Stomach smooth muscle (tissue), 2 donors: ENCODE data around the gene VAV2.
"Not testable (repeated sequence)": the region's sequence is repeated elsewhere in the genome, so short reads cannot be mapped to it uniquely, and the experiment has no call there.

Experiments used
- H3K27ac ChIP-seq: one replicate; pipeline ENCODE4 v1.7.0; 2013; ENCODE audit warnings: mild to moderate bottlenecking, low read length, inconsistent platforms
- H3K27me3 ChIP-seq, 2 donors: one replicate each; pipeline ENCODE4 v1.7.0; 2013; ENCODE audit warnings: low read length in 2 of 2; ENCODE audit not compliant: insufficient read depth in 2 of 2, control insufficient read depth in 1 of 2
- H3K36me3 ChIP-seq, 2 donors: one replicate each; pipeline ENCODE4 v1.7.0; 2013; ENCODE audit warnings: low read length in 2 of 2; ENCODE audit not compliant: control insufficient read depth in 2 of 2, insufficient read depth in 2 of 2
- H3K4me1 ChIP-seq: one replicate; pipeline ENCODE4 v1.7.0; 2013; ENCODE audit warnings: low read length; ENCODE audit not compliant: control insufficient read depth, insufficient read depth
- H3K4me3 ChIP-seq, 2 donors: one replicate each; pipeline ENCODE4 v1.7.0; 2013; ENCODE audit warnings: low read length in 2 of 2
- H3K9ac ChIP-seq, 2 donors: one replicate each; pipeline ENCODE4 v1.7.0; 2013; ENCODE audit warnings: low read length in 2 of 2, mild to moderate bottlenecking in 1 of 2
- H3K9me3 ChIP-seq, 2 donors: one replicate each; pipeline ENCODE4 v1.7.0; 2013; ENCODE audit warnings: low read length in 2 of 2; ENCODE audit not compliant: control insufficient read depth in 2 of 2
- donor health status: healthy.
- donor health status: Pancreatic carcinoma.

Gene VAV2

DNA sequence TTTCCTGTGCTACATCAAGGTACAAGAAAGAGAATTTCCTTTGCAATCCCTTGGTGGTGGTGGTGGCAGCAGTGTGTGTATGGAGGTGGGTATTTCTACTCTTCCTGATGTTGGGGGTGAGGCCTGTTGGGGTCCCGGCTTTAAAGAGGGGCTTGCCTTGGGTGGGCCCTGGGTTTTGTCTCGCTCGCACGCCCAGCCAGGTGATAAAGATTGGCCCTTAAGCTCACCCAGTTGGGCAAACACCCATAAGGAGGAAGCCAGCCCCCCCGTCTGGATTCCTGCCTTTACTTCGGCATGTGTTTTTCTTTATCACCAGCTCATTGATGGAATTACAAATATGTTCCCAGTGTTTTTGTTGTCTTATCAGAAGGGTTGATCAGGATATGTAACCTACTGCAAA is 237.9 kb downstream of the VAV2 start:
- Histone ChIP-seq H3K9me3 (no peaks in the 10 kb centered on the region), H3K36me3 (no peaks in the 10 kb centered on the region), H3K4me1 (peaks cover 2% of the 10 kb centered on the region), H3K9ac (no peak overlapping the region), H3K4me3 (no peak overlapping the region), H3K27me3 (peaks cover 12 to 16% of the 10 kb centered on the region in 2 donors), H3K27ac (no peak overlapping the region)

DNA sequence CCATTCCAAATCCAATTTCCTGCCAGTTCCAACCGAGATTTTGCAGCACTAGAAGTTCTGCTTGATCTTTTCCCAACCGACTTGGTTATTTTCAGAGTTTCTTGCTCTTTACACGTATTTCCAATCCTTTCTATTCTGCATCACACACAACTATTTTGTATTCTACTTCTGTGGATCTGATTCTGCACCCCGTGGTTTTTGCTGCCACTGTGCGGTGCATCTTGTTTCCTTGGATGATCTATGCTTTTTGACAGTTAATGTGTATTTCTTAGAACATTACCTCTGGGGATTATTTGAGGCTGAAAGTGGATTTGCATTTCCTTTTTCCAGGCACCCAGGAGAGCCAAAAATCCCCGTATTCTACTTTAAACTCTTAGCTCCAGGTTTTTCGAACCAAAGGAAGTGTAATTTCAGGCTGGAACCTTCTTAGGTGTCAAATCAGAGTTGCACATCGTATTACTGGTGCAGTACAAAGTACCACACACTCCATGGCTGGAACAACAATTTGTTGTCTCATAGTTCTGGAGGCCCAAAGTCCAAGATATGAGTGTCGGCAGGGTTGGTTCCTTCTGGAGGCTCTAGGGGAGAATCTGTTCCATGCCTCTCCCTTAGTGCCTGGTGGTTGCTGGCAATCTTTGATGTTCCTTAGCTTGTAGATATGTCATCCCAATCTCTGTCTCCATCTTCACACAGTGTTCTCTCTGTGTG is 239.2 kb downstream of the VAV2 start:
- Histone ChIP-seq H3K36me3 (no peaks in the 10 kb centered on the region), H3K4me3 (no peak overlapping the region), H3K4me1 (no peaks in the 10 kb centered on the region), H3K9me3 (no peaks in the 10 kb centered on the region), H3K9ac (no peak overlapping the region), H3K27ac (no peak overlapping the region), H3K27me3 (peaks cover 12 to 16% of the 10 kb centered on the region in 2 donors)

DNA sequence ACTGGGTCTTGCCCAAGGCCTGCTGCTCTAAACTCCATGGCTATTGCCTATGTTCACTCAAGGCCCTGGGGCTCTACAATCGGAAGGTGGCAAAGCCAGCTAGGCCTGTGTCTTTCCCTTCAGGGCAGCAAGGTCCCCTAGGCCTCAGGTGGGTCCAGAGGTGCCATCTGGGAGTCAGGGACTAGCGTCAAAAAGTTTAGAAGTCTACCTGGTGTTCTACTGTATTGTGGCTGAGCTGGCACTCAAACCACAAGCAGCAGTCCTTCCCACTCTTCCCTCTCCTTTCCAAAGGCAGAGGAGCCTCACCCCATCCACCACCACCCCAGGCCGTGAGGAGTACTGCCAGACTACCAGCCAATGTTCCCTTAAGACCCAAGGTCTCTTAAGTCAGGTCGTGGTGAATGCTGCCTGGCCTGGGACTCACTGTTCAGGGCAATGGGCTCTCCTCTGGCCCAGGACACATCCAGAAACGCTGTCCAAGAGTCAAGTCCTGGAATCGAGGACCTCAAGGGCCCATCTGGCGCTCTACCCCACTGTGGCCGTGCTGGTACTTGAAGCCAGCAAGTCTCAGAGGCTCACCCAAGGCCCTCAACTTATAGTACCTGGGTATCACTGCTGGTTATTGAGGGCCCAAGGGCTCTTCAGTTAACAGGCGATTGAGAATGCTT is 241.0 kb downstream of the VAV2 start:
- Histone ChIP-seq H3K9ac (no peak overlapping the region), H3K4me1 (no peaks in the 10 kb centered on the region), H3K9me3 (no peaks in the 10 kb centered on the region), H3K27me3 (peaks cover 12 to 13% of the 10 kb centered on the region in 2 donors), H3K27ac (no peak overlapping the region), H3K36me3 (no peaks in the 10 kb centered on the region), H3K4me3 (no peak overlapping the region)

DNA sequence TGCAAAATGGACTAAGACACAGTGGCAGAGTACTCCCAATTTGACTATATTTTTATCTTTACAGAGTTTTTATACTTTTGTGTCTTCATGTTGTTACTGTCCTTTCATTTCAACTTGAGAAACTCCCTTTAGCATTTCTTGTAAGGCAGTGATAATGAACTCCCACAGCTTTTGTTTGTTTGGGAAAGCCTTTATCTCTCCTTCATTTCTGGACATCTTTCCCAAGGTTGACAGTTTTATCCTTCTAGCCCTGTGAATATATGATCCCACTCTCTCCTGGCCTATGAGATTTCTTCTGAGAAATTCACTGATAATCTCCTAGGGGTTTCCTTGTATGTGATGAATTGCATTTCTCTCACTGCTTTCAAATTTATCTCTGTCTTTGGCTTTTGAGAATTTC is 244.8 kb downstream of the VAV2 start:
- Histone ChIP-seq H3K9me3 (no peaks in the 10 kb centered on the region), H3K27me3 (peaks cover 0 to 3% of the 10 kb centered on the region in 2 donors), H3K27ac (no peak overlapping the region), H3K4me1 (no peaks in the 10 kb centered on the region), H3K36me3 (no peaks in the 10 kb centered on the region), H3K4me3 (no peak overlapping the region), H3K9ac (no peak overlapping the region)

DNA sequence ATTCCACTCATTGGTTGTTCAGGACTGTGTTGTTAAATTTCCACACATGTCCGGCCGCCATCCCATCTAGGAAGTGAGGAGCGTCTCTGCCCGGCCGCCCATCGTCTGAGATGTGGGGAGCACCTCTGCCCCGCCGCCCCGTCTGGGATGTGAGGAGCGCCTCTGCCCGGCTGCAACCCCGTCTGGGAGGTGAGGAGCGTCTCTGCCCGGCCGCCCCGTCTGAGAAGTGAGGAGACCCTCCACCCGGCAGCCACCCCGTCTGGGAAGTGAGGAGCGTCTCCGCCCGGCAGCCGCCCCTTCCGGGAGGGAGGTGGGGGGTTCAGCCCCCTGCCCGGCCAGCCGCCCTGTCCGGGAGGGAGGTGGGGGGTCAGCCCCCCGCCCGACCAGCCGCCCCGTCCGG is 247.6 kb downstream of the VAV2 start:
- H3K9ac ChIP-seq, H3K4me3 ChIP-seq, H3K4me1 ChIP-seq, H3K27me3 ChIP-seq, H3K9me3 ChIP-seq, H3K27ac ChIP-seq, H3K36me3 ChIP-seq: not testable (repeated sequence)

DNA sequence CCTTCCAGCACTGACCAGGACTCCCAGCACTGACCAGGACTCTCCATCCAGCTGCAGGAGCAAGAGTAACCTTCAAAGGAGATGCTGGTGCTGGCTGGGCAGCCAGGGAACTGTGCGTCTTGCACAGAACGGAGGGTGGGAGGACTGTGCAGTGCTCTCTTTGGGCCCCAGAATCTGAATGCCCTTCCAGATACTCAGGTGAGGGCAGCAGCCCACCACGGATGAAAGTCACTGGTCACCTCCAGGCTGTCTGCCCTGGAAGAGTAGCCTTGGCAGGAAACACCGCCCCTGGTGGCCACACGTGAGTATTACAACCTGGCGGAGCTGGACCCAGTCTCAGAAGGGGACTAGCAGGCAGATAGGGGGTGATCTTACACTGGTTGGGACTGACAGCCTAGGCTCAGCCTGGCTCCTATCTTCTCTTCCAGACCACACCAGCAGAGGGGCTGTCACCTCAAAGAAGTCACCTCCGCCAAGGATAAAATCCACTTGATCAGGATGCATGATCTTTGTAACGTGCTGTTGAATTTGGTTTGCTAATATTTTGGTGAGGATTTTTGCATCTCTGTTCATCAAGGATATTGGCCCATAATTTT is 249.2 kb downstream of the VAV2 start:
- Histone ChIP-seq H3K9me3 (no peaks in the 10 kb centered on the region), H3K27me3 (no peaks in the 10 kb centered on the region), H3K4me3 (no peak overlapping the region), H3K4me1 (peaks cover under 1% of the 10 kb centered on the region), H3K9ac (no peak overlapping the region), H3K27ac (no peak overlapping the region), H3K36me3 (no peaks in the 10 kb centered on the region)

DNA sequence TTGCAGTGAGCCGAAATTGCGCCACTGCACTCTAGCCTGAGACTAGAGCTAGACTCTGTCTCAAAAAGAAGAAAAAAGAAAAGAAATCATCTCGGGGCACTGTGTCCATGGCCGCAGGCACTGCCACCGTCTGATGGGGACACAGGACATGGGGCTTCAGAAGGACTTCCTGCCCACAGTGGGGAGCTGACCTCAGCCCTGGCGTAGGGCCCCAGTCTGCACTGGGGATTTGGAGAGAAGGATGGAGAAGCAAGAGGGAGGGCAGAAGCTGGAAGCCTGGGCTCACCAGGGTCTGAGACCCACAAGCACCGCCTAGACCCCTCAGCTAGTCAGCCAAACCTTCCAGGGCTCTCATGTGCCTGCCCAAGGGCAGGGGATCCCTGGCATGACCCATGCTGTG is 249.9 kb downstream of the VAV2 start:
- H3K27ac ChIP-seq, result no peak overlapping the region

DNA sequence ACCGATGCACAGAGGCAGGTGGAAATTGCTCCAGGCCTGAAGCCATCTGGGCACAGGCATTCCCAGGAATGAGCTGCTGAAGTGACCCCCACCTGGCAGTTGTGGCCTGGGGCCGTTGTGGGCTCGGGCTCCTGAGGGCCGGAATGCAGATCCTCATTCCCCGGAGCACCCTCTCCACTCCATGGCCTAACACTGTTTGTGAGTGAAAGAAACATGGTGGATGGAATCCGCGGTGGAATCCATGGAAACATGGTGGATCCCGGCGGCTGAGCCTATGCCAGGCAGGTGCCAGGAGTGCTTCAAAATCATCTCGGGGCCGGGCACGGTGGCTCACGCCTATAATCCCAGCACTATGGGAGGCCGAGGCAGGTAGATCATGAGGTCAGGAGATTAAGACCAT is 250.4 kb downstream of the VAV2 start:
- no peaks in the 10 kb centered on the region for H3K36me3 ChIP-seq
- H3K27me3 ChIP-seq, result no peaks in the 10 kb centered on the region
- no peak overlapping the region for H3K9ac ChIP-seq
- no peak overlapping the region for H3K27ac ChIP-seq
- peaks cover 10% of the 10 kb centered on the region for H3K4me1 ChIP-seq
- no peak overlapping the region for H3K4me3 ChIP-seq
- H3K9me3 ChIP-seq, result no peaks in the 10 kb centered on the region

More for the DNA sequence above, 249.9 kb downstream of the VAV2 start:
- Histone ChIP-seq H3K4me1 (peaks cover 7% of the 10 kb centered on the region), H3K9me3 (no peaks in the 10 kb centered on the region), H3K27me3 (no peaks in the 10 kb centered on the region), H3K4me3 (no peak overlapping the region), H3K9ac (no peak overlapping the region), H3K36me3 (no peaks in the 10 kb centered on the region)

DNA sequence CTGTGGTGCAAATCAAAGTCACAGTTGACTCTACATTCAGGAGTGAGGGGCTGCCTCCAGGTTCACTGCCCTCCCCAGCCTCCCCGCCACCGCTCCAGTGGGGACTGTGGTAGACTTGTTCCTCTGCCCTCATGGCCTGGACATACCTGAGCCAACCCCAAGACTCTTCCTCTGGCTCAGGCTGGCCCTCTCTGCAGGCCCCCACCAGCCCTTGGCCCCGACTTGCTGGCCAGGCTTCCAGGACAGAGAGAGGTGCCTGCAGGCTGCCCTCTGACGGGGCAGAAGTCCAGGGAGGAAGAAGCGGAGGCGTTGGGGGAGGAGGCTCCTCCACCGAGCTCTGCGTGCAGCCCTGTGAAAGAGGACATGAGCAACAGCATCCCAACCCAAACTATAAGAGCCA is 251.2 kb downstream of the VAV2 start:
- Histone ChIP-seq H3K9me3 (no peaks in the 10 kb centered on the region), H3K27me3 (no peaks in the 10 kb centered on the region), H3K4me3 (no peak overlapping the region)

DNA sequence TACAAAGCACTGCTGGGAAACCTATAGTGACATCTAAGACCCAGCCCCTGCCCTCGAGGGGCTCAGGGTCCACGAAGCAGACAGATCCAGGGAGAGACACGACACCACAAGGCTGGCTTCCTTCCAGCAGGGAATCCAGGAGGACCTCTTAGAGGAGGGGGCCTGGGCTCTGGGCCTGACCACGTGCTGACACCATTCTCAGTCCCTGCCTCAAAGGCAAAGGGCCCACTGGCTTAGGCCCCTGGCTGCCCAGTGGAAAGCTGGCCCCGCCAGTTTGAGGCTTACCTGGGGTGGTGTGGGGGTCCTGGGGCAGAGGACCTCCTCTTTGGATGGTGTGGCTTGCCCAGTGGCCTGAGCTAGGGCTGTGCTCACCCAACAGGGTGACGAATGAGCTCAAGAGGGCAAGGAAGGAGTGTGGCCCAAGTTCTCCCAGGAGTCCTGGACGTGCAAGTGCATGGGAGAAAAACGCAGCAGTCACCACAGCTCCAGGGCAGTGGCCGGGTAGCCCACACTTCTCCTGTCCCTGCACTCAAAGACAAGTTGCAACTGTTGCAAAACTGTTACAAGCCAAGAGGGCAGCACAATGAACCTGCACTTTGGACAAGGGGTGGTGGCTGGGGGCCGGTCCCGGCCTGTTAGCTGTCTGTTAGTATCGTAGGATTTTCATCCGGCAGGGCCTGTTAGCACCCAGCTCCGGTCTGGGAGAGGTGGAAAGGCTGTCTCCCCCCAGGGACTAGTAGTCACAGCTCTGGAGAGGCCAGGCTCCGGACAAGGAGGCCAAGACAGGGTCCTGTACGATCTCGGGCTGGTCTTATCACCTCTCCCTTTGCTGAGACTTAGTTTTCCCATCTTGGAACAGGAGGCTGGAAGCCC is 252.5 kb downstream of the VAV2 start:
- Histone ChIP-seq H3K27ac (no peak overlapping the region), H3K4me1 (peaks cover 10% of the 10 kb centered on the region)

More for the DNA sequence above, 251.2 kb downstream of the VAV2 start:
- Histone ChIP-seq H3K36me3 (no peaks in the 10 kb centered on the region), H3K27ac (no peak overlapping the region), H3K4me1 (peaks cover 10% of the 10 kb centered on the region), H3K9ac (no peak overlapping the region)

More for the DNA sequence above, 252.5 kb downstream of the VAV2 start:
- Histone ChIP-seq H3K9me3 (no peaks in the 10 kb centered on the region), H3K4me3 (no peak overlapping the region), H3K9ac (no peak overlapping the region), H3K36me3 (no peaks in the 10 kb centered on the region), H3K27me3 (no peaks in the 10 kb centered on the region)
